GM18498 (cell line): Measurements from ENCODE around the gene HTT.

Source experiments
- ATAC-seq: cut with Tn5 transposase; IDR thresholded peaks from one replicate; pipeline ENCODE4 v1.9.1; 2021; ENCODE audit warnings: mild to moderate bottlenecking, moderate library complexity; ENCODE audit not compliant: unreplicated experiment

The HTT gene

GRCh38 chr4:3196670-3197359 is 122.3 kb downstream of the HTT start:
- no peak for ATAC-seq

- ATAC-seq: no peak
Measured at GRCh38 chr4:3197366-3198105, 123.1 kb downstream of the HTT start.

- ATAC-seq: no peak
Measured at GRCh38 chr4:3198906-3199305, 124.4 kb downstream of the HTT start.

GRCh38 chr4:3199653-3200422 is 125.4 kb downstream of the HTT start:
- no peak for ATAC-seq

GRCh38 chr4:3200423-3201090 is 126.1 kb downstream of the HTT start:
- ATAC-seq: no peak

- peak; percentile 65 for ATAC-seq
Measured at GRCh38 chr4:3201718-3202702, 127.5 kb downstream of the HTT start.

- peak; percentile 40 for ATAC-seq
Measured at GRCh38 chr4:3202836-3203820, 128.6 kb downstream of the HTT start.

GRCh38 chr4:3203971-3204431 is 129.5 kb downstream of the HTT start:
- no peak for ATAC-seq

- no peak for ATAC-seq
Measured at GRCh38 chr4:3205995-3206394, 131.5 kb downstream of the HTT start.

GRCh38 chr4:3206439-3207100 is 132.1 kb downstream of the HTT start:
- ATAC-seq: no peak

GRCh38 chr4:3207531-3208037 is 133.1 kb downstream of the HTT start:
- no peak for ATAC-seq

- ATAC-seq: no peak
Measured at GRCh38 chr4:3208826-3209225, 134.3 kb downstream of the HTT start.

GRCh38 chr4:3209551-3210325 is 135.3 kb downstream of the HTT start:
- ATAC-seq: no peak

- ATAC-seq: no peak
Measured at GRCh38 chr4:3210467-3210866, 136.0 kb downstream of the HTT start.

GRCh38 chr4:3211866-3212265 is 137.4 kb downstream of the HTT start:
- ATAC-seq: no peak

GRCh38 chr4:3212391-3213105 is 138.1 kb downstream of the HTT start:
- ATAC-seq: no peak

- ATAC-seq: no peak
Measured at GRCh38 chr4:3213106-3213425, 138.6 kb downstream of the HTT start.
